Hepatic stellate cell (primary cell): Measurements from ENCODE around the gene ITSN2.

Experiments
- DNase-seq: peaks from one replicate; pipeline ENCODE4 v3.0.0; 2011; ENCODE audit warnings: low spot score

Gene ITSN2

GRCh38 chr2:24334245-24334633 is 26.1 kb downstream of the ITSN2 start:
- DNase-seq = no peak

- no peak for DNase-seq
These were observed 27.4 kb downstream of the ITSN2 start for GRCh38 chr2:24332791-24333540.

- DNase-seq = no peak
These were observed 30.2 kb downstream of the ITSN2 start for GRCh38 chr2:24330161-24330560.

- DNase-seq = no peak
These were observed 30.6 kb downstream of the ITSN2 start for GRCh38 chr2:24329700-24330099.

- DNase-seq = no peak
These were observed 32.3 kb downstream of the ITSN2 start for GRCh38 chr2:24328010-24328409.

- no peak for DNase-seq
These were observed 42.8 kb downstream of the ITSN2 start for GRCh38 chr2:24317491-24317920.

- no peak for DNase-seq
These were observed 44.7 kb downstream of the ITSN2 start for GRCh38 chr2:24315669-24316068.

GRCh38 chr2:24313744-24314632 is 46.3 kb downstream of the ITSN2 start:
- DNase-seq = peak; percentile 8

GRCh38 chr2:24307961-24308360 is 52.4 kb downstream of the ITSN2 start:
- no peak for DNase-seq

- DNase-seq = no peak
These were observed 55.7 kb downstream of the ITSN2 start for GRCh38 chr2:24304631-24305030.

- no peak for DNase-seq
These were observed 56.2 kb downstream of the ITSN2 start for GRCh38 chr2:24304098-24304497.

GRCh38 chr2:24301599-24301998 is 58.7 kb downstream of the ITSN2 start:
- DNase-seq = no peak

GRCh38 chr2:24297663-24298062 is 62.7 kb downstream of the ITSN2 start:
- DNase-seq = no peak

GRCh38 chr2:24287171-24287570 is 73.2 kb downstream of the ITSN2 start:
- no peak for DNase-seq

- DNase-seq = no peak
These were observed 74.7 kb downstream of the ITSN2 start for GRCh38 chr2:24285484-24286152.

- no peak for DNase-seq
These were observed 79.7 kb downstream of the ITSN2 start for GRCh38 chr2:24280645-24281044.

- DNase-seq = no peak
These were observed 80.2 kb downstream of the ITSN2 start for GRCh38 chr2:24280161-24280560.

GRCh38 chr2:24276349-24276899 is 83.9 kb downstream of the ITSN2 start:
- DNase-seq = no peak

- DNase-seq = no peak
These were observed 85.5 kb downstream of the ITSN2 start for GRCh38 chr2:24274809-24275208.

GRCh38 chr2:24273598-24273997 is 86.7 kb downstream of the ITSN2 start:
- DNase-seq = no peak

GRCh38 chr2:24272907-24273306 is 87.4 kb downstream of the ITSN2 start:
- DNase-seq = no peak

GRCh38 chr2:24272161-24272802 is 88.1 kb downstream of the ITSN2 start:
- DNase-seq = no peak
